Measurements from ENCODE around the gene FAM234B.

DNA sequence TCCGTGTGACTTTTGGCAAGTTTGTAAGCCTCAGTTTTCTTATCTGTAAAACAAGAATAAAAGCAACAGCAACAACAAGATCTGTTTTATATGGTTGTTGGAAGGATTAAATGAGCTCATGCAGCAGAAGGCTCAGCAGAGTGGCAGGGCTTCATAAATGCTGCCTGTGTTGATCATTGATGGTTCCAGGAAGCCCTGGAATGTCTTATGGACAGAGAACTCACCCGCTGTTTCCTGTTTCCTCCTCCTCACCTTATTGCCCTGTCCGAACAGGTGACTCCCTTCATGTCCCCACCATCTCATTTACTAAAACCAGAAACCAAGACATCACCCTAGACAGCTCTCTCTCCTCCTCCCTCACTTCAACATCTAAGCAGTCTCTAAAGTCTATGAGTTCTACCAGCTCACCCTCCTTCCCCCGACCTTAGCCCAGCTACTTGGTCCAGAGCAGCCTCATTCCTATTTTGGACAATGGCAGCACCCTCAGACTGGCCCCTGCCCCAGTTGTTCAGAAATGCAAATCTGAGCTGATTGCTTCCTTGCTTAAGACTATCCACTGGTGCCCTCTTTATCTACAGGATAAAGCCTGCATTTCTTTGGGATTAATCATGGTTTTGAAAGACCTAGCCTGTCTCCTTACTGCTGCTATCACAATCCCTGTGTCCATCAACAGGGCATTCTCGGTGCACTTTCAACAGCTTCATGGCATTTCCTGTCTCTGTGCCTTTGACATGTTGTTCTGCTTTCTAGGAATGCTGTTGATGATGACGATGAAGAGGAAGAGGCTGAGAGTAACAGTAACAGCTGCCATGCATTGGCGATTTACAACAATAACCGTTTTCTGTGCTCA, 80.7 kb downstream of the FAM234B start:
- TF ChIP-seq, protein P1, sequence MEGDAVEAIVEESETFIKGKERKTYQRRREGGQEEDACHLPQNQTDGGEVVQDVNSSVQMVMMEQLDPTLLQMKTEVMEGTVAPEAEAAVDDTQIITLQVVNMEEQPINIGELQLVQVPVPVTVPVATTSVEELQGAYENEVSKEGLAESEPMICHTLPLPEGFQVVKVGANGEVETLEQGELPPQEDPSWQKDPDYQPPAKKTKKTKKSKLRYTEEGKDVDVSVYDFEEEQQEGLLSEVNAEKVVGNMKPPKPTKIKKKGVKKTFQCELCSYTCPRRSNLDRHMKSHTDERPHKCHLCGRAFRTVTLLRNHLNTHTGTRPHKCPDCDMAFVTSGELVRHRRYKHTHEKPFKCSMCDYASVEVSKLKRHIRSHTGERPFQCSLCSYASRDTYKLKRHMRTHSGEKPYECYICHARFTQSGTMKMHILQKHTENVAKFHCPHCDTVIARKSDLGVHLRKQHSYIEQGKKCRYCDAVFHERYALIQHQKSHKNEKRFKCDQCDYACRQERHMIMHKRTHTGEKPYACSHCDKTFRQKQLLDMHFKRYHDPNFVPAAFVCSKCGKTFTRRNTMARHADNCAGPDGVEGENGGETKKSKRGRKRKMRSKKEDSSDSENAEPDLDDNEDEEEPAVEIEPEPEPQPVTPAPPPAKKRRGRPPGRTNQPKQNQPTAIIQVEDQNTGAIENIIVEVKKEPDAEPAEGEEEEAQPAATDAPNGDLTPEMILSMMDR (IDR thresholded peaks at IDR 0.05; ENCODE audit: insufficient read depth, low read length, poor library complexity, severe bottlenecking): no peak
- TF ChIP-seq EZH2phosphoT487 (conservative IDR thresholded peaks at IDR 0.05; ENCODE audit: low read length): no peak

Data from SU-DHL-6 (cell line).